NCI-H2107 treated with DMSO at 0.1 percent for 48 hours (cell line): ENCODE data around the gene GRIN2C.

ENCODE experiments used
- DNase-seq: peaks from one replicate; lab custom pipeline; 2025; ENCODE audit not compliant: unreplicated experiment; lab: John Stamatoyannopoulos, UW

The GRIN2C gene

GRCh38 chr17:74822939-74823367 is 36.7 kb downstream of the GRIN2C start:
- DNase-seq: no peak

GRCh38 chr17:74822335-74822938 is 37.2 kb downstream of the GRIN2C start:
- no peak for DNase-seq

GRCh38 chr17:74821655-74822334 is 37.9 kb downstream of the GRIN2C start:
- DNase-seq: no peak

- DNase-seq: no peak
Measured at GRCh38 chr17:74819801-74820436, 39.8 kb downstream of the GRIN2C start.

GRCh38 chr17:74818291-74818938 is 41.3 kb downstream of the GRIN2C start:
- DNase-seq: no peak

- no peak for DNase-seq
Measured at GRCh38 chr17:74816905-74817620, 42.6 kb downstream of the GRIN2C start.

GRCh38 chr17:74815550-74816370 is 43.9 kb downstream of the GRIN2C start:
- DNase-seq: no peak

GRCh38 chr17:74815067-74815466 is 44.6 kb downstream of the GRIN2C start:
- DNase-seq: no peak

- DNase-seq: no peak
Measured at GRCh38 chr17:74814453-74814852, 45.2 kb downstream of the GRIN2C start.

GRCh38 chr17:74812109-74813009 is 47.3 kb downstream of the GRIN2C start:
- no peak for DNase-seq

GRCh38 chr17:74810699-74811485 is 48.8 kb downstream of the GRIN2C start:
- DNase-seq: no peak

GRCh38 chr17:74808714-74809430 is 50.8 kb downstream of the GRIN2C start:
- DNase-seq: no peak

- peak; percentile 79 for DNase-seq
Measured at GRCh38 chr17:74807925-74808324, 51.8 kb downstream of the GRIN2C start.

GRCh38 chr17:74807441-74807840 is 52.2 kb downstream of the GRIN2C start:
- DNase-seq: no peak

- no peak for DNase-seq
Measured at GRCh38 chr17:74806334-74806733, 53.4 kb downstream of the GRIN2C start.

- no peak for DNase-seq
Measured at GRCh38 chr17:74805591-74805991, 54.1 kb downstream of the GRIN2C start.

- DNase-seq: no peak
Measured at GRCh38 chr17:74804683-74805082, 55.0 kb downstream of the GRIN2C start.

GRCh38 chr17:74803971-74804370 is 55.7 kb downstream of the GRIN2C start:
- DNase-seq: no peak
